Transverse colon (tissue), 4 donors: Measurements from ENCODE around the gene ABCD1. TPM values are rescaled to one million over a fixed set of nuclear protein-coding genes. Genes with fewer than 3 reads are reported as not detected.
A peak's percentile ranks its signal among the peaks of the same experiment; 100 is the strongest.

Experiments
- DNase-seq: peaks from one replicate; pipeline ENCODE4 v3.0.0-alpha.2; 2019
- H3K27ac ChIP-seq, 4 donors: fragments of 200-600 bp; sonication (generic); 2 replicates each; pipeline ENCODE4 v1.5.1; 2016 to 2018; ENCODE audit warnings: inconsistent platforms in 4 of 4
- H3K27me3 ChIP-seq: fragments of 200-600 bp; sonication (generic); 2 replicates; pipeline ENCODE4 v1.5.1; 2017; ENCODE audit warnings: inconsistent platforms
- H3K36me3 ChIP-seq, 4 donors: fragments of 200-600 bp; sonication (generic); 2 replicates each; pipeline ENCODE4 v1.5.1; 2017 to 2019; ENCODE audit warnings: inconsistent platforms in 4 of 4
- H3K4me1 ChIP-seq, 4 donors: fragments of 200-600 bp; sonication (generic); 2 replicates each; pipeline ENCODE4 v1.5.1; 2017 to 2020; ENCODE audit warnings: inconsistent platforms in 4 of 4
- H3K4me3 ChIP-seq, 4 donors: fragments of 200-600 bp; sonication (generic); 1 replicate in 1 of 4; 2 replicates in 3 of 4; pipeline versions ENCODE4 v1.5.1 to v1.6.1; 2017 to 2019; ENCODE audit warnings: inconsistent platforms in 4 of 4
- H3K9me3 ChIP-seq, 2 donors: fragments of 200-600 bp; sonication (generic); 2 replicates each; pipeline ENCODE4 v1.5.1; 2017 to 2019; ENCODE audit warnings: inconsistent platforms in 2 of 2
- EP300 ChIP-seq: sonication (generic); formaldehyde crosslinking; IDR thresholded peaks from one replicate; pipeline ENCODE4 v1.6.1; 2017; ENCODE audit warnings: antibody characterized with exemption, low read depth
- POLR2A ChIP-seq: fragments of 450-650 bp; IDR thresholded peaks from one replicate; pipeline ENCODE4 v1.6.1; 2016; ENCODE audit warnings: antibody characterized with exemption, mild to moderate bottlenecking, moderate library complexity
- POLR2AphosphoS5 ChIP-seq, 3 donors: sonication (generic); formaldehyde crosslinking; IDR thresholded peaks; one replicate each; pipeline ENCODE4 v1.6.1; 2016; ENCODE audit warnings: antibody characterized with exemption in 3 of 3
- WGBS, 2 donors: methylation state at CpG; one replicate each; pipeline ENCODE4 v1.1.5; 2018; ENCODE audit warnings: low coverage in 1 of 2; 5-methylcytosine and 5-hydroxymethylcytosine counted together
- in situ Hi-C, 4 donors: fragments of 200-750 bp; cut with MboI; loops; one replicate each; pipeline versions ENCODE4 v1.15.0 to v1.15.1; 2017; ENCODE audit warnings: low sequenced_read_pairs in 3 of 4, low pct_ligation_motif_present in 1 of 4, low pct_unique_long_range_greater_than_20kb in 1 of 4
- intact Hi-C: fragments of 100-400 bp; cut with DNase I; formaldehyde crosslinking; loops from one replicate; pipeline ENCODE4 v1.15.1; 2023; ENCODE audit warnings: low total_unique reads
- total RNA-seq, 4 donors: library from RNA; depleted of rRNA; stranded (reverse); fragments of >200 nt; gene quantifications; one replicate each; pipeline ENCODE4 v1.1.0, GENCODE V29; 2016
- TF ChIP-seq, protein P1 (sequence below), 5 experiments: fragments of 200-600 bp in 3 of 5; fragments of 450-650 bp in 2 of 5; sonication (generic) in 3 of 5; IDR thresholded peaks; 1 replicate in 2 of 5; 2 replicates in 3 of 5; pipeline ENCODE4 v1.5.1; 2016 to 2017; ENCODE audit warnings: antibody characterized with exemption in 5 of 5, inconsistent platforms in 3 of 5, mild to moderate bottlenecking in 2 of 5, moderate library complexity in 1 of 5

The ABCD1 gene
- total RNA-seq, 4 donors from 2014 or later: 7.0 to 50.5 (median 18.1) TPM

DNA sequence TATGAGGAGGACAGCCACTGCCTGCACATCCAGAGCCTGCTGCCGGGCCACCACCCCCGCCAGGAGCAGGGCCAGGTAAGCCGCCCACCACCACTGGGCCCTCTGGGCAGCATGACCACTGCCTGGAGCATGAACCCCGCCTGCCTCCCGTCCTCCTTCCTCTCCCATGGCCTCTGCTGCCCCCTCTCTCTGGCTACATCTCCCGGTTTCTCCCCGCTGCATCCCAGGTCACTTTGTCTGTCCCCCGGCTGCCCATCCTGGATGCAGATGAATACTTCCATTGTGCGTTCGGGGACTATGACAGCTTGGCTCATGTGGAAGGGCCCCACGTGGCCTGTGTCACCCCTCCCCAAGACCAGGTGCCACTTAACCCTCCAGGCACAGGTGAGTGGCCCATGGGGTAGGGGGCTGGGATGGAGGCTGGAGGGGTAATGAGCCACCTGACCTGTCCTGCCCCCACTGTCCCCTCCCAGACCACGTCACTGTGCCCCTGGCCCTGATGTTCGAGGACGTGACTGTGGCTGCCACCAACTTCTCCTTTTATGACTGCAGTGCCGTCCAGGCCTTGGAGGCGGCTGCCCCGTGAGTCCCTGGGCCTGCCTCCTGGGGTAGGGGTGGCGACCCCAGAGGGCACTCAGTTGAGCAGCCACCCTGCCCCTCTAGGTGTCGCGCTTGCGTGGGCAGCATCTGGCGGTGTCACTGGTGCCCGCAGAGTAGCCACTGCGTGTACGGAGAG, 45.4 kb downstream of the ABCD1 start:
- H3K27ac ChIP-seq: no peak overlapping the region
- no peaks in the 10 kb centered on the region for H3K4me1 ChIP-seq
- 86% methylated on average over 25 of the region's 25 CpGs; no CpG with 5 or more reads in 1 of the 2 donors for WGBS, 2 donors
- peak; percentile 5 for DNase-seq
- intact Hi-C loops: loop anchor here (5.0 kb wide), 1 partner anchor 182 kb away; no protein-coding TSS in a partner anchor
- no peaks in the 10 kb centered on the region for H3K9me3 ChIP-seq
- TF ChIP-seq POLR2AphosphoS5 (IDR thresholded peaks at IDR 0.05) (no peak), EP300 (no peak), POLR2A (no peak)
- TF ChIP-seq, protein P1, sequence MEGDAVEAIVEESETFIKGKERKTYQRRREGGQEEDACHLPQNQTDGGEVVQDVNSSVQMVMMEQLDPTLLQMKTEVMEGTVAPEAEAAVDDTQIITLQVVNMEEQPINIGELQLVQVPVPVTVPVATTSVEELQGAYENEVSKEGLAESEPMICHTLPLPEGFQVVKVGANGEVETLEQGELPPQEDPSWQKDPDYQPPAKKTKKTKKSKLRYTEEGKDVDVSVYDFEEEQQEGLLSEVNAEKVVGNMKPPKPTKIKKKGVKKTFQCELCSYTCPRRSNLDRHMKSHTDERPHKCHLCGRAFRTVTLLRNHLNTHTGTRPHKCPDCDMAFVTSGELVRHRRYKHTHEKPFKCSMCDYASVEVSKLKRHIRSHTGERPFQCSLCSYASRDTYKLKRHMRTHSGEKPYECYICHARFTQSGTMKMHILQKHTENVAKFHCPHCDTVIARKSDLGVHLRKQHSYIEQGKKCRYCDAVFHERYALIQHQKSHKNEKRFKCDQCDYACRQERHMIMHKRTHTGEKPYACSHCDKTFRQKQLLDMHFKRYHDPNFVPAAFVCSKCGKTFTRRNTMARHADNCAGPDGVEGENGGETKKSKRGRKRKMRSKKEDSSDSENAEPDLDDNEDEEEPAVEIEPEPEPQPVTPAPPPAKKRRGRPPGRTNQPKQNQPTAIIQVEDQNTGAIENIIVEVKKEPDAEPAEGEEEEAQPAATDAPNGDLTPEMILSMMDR (IDR thresholded peaks at IDR 0.05): no peak
- no peaks in the 10 kb centered on the region for H3K27me3 ChIP-seq
- H3K36me3 ChIP-seq: no peaks in the 10 kb centered on the region
- in situ Hi-C loops: loop anchor here in 1 of 4 donors (25.0 kb wide), 1 partner anchor 192 kb away; the partner anchor contains the start of genes HCFC1 and TMEM187
- no peak overlapping the region for H3K4me3 ChIP-seq

DNA sequence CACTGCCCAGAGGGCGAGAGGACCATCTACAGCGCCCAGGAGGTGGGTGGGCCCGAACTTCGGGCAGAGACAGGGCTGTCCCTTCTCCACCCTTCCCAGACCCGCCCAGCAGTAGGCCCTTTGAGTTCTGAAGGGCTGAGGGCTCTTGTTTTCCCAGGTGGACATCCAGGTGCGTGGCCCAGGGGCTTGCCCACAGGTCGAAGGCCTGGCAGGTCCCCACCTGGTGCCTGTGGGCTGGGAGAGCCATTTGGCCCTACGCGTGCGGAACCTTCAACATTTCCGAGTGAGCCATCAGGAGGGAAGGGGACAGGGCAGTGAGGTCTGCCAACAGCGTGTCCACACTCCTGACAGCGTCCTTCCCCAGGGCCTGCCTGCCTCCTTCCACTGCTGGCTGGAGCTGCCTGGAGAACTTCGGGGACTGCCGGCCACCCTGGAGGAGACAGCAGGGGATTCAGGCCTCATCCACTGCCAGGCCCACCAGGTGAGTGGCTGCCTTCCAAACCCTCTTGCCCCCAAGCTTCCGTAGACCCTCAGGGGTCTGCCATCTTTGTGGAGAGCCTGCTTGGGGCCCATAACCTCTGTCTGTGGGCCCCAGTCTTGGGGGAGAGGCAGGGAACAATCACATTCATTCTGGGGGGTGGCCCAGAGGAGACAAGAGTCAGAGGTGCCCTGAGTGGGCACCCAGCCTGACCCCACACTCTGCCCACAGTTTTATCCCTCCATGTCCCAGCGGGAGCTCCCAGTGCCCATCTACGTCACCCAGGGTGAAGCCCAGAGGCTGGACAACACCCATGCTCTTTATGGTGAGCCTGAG, 46.2 kb downstream of the ABCD1 start:
- WGBS, 2 donors: 87% methylated on average over 9 of the region's 18 CpGs; no CpG with 5 or more reads in 1 of the 2 donors
- in situ Hi-C loops: loop anchor here in 1 of 4 donors (25.0 kb wide), 1 partner anchor 191 kb away; the partner anchor contains the start of genes HCFC1 and TMEM187

DNA sequence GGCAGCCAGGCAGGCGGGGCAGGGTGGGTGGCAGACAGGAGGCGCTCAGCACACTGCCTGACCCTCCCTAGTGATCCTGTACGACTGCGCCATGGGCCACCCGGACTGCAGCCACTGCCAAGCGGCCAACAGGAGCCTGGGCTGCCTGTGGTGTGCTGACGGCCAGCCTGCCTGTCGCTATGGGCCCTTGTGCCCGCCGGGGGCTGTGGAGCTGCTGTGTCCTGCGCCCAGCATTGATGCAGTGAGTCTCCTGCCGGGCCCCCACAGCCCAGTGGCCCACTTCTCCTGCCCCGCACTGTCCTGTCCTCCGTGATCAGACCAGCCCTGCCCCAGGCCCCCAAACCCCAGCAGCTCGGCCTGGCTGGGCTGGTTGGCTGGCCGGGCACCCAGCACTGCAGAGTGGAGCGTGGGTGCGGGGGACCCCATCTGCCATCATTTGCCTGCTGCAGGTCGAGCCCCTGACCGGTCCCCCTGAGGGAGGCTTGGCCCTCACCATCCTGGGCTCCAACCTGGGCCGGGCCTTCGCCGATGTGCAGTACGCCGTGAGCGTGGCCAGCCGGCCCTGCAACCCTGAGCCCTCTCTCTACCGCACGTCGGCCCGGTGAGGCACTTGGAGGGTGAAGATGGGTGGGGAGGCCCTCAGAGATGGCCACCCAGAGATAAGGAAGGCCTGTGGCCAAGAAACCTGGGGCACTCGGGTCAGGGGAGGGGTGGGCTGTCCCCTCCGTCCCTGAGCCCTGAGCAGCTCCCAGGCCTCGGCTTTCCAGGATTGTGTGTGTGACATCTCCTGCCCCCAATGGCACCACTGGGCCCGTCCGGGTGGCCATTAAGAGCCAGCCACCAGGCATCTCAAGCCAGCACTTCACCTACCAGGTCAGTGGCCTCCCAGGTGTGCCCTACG, 47.0 kb downstream of the ABCD1 start:
- no peak for DNase-seq
- Histone ChIP-seq H3K27ac (no peak overlapping the region), H3K36me3 (no peaks in the 10 kb centered on the region), H3K9me3 (no peaks in the 10 kb centered on the region), H3K27me3 (no peaks in the 10 kb centered on the region), H3K4me3 (no peak overlapping the region), H3K4me1 (no peaks in the 10 kb centered on the region)
- no peak for TF ChIP-seq EP300
- TF ChIP-seq, protein P1 (IDR thresholded peaks at IDR 0.05): no peak
- TF ChIP-seq POLR2AphosphoS5 (IDR thresholded peaks at IDR 0.05): no peak
- TF ChIP-seq POLR2A: no peak
- intact Hi-C loops: no loop called here
- 87% methylated on average over 28 of the region's 37 CpGs; no CpG with 5 or more reads in 1 of the 2 donors for WGBS, 2 donors
- in situ Hi-C loops: loop anchor here in 1 of 4 donors (25.0 kb wide), 1 partner anchor 191 kb away; the partner anchor contains the start of genes HCFC1 and TMEM187

More for the DNA sequence above, 46.2 kb downstream of the ABCD1 start:
- Histone ChIP-seq H3K4me1 (no peaks in the 10 kb centered on the region), H3K9me3 (no peaks in the 10 kb centered on the region), H3K27ac (no peak overlapping the region), H3K4me3 (no peak overlapping the region), H3K36me3 (no peaks in the 10 kb centered on the region), H3K27me3 (no peaks in the 10 kb centered on the region)
- TF ChIP-seq POLR2A: no peak
- TF ChIP-seq, protein P1 (IDR thresholded peaks at IDR 0.05): no peak
- no peak for TF ChIP-seq POLR2AphosphoS5 (IDR thresholded peaks at IDR 0.05)
- TF ChIP-seq EP300: no peak
- DNase-seq: peak; percentile 4
- intact Hi-C loops: no loop called here
